COLO829 (cell line): ENCODE measurements around the gene NELFCD.
"Not testable (repeated sequence)": the region's sequence is repeated elsewhere in the genome, so short reads cannot be mapped to it uniquely, and the experiment has no call there.

Experiments
- DNase-seq: peaks from one replicate; pipeline ENCODE4 v3.0.0; 2012; ENCODE audit warnings: low spot score

NELFCD gene, protein sequence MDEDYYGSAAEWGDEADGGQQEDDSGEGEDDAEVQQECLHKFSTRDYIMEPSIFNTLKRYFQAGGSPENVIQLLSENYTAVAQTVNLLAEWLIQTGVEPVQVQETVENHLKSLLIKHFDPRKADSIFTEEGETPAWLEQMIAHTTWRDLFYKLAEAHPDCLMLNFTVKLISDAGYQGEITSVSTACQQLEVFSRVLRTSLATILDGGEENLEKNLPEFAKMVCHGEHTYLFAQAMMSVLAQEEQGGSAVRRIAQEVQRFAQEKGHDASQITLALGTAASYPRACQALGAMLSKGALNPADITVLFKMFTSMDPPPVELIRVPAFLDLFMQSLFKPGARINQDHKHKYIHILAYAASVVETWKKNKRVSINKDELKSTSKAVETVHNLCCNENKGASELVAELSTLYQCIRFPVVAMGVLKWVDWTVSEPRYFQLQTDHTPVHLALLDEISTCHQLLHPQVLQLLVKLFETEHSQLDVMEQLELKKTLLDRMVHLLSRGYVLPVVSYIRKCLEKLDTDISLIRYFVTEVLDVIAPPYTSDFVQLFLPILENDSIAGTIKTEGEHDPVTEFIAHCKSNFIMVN

GRCh38 chr20:58980711-58981627 lies at the start of gene NELFCD:
Gene NELFCD, plus strand, starts transcription at chr20:58981256. Its CDS starts 54 bp downstream, at chr20:58981310.
- DNase-seq = peak; percentile 98

GRCh38 chr20:58932170-58932569 lies 48.9 kb upstream of the NELFCD start:
- no peak for DNase-seq

GRCh38 chr20:58938078-58938477 lies 43.0 kb upstream of the NELFCD start:
- no peak for DNase-seq

DNA sequence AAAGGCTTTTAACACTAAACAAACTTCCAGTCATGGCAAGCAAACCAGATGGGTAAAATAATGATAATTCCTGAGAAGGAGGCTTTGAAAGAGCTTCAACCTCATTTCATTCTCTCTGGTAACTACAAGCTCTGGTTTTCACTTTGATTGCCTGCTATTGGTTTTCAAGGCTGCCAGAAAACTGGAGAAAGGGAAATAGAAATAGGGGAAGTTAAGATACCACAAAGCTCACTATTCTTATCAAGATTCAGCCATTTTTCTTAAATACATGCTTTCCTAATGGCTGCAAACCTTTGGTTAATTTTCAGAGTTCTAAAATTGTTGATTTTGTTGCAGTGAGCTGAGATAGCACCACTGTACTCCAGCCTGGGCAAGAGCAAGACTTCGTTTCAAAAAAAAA lies 42.5 kb upstream of the NELFCD start:
- DNase-seq = no peak

GRCh38 chr20:58941471-58941870 lies 39.6 kb upstream of the NELFCD start:
- no peak for DNase-seq

DNA sequence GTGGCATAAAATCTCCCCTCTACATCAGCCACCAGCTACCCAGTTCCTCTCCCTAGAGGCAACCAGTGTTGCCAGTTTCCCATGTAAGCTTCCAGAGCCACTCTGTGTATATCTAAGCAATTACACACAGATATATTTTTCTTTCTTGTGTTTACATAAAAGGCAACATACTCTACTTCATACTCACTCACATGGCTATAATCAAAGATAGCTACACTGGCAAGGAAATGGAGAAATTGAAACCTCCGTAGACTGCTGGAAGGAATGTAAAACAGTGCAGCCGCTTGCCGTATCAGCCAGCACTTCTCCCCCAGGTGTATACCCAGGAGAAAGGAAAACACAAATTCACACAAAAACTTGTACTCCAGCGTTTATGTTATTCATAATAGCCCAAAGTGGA lies 38.5 kb upstream of the NELFCD start:
- DNase-seq = no peak

GRCh38 chr20:58944610-58945009 lies 36.4 kb upstream of the NELFCD start:
- no peak for DNase-seq

- no peak for DNase-seq
Measured at GRCh38 chr20:58945965-58946631, 35.0 kb upstream of the NELFCD start.

DNA sequence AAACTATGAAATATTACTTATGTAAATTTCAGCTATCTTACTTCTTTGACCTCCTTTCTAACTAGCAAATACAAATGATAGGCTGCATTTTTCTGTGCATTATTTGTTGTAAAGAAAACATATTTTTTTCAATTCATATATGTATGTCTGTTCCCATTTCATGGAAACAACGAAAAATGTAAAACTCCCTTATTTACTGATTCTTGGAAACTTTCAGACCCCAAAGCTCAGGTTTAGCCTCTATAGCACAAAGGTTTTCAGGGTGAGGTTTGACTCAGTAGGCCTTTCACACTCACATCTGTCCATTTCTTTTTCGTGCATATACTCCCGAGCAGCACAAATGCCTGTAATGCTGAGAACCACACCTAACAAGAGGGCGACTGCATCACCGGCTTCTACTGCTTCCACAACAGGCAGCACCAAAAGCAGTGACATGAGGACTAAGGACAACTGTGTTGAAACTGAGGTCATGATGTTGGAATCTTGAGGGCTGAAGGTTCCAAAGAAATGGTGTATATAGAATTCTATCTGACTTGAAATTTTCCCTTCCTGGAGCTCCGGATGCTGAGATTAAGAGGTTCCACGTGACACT lies 33.2 kb upstream of the NELFCD start:
- DNase-seq = not testable (repeated sequence)

DNA sequence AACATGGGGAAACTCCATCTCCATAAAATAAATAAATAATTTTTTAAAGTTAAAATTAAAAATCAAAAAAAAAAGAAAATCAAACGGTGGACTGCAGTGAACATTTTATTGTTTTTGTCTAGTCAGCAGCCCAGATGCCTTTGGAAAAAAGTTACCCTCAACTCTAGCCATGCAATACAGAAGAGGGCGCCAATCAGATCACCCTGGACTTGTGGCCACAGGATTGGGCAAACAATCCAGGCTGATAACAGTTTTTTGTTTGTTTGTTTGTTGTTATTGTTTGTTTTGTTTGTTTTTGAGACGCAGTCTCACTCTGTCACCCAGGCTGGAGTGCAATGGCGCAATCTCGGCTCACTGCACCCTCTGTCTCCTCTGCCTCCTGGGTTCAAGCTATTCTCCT lies 30.5 kb upstream of the NELFCD start:
- no peak for DNase-seq

- DNase-seq = no peak
Measured at GRCh38 chr20:58953050-58953449, 28.0 kb upstream of the NELFCD start.

- no peak for DNase-seq
Measured at GRCh38 chr20:58956078-58956477, 25.0 kb upstream of the NELFCD start.

DNA sequence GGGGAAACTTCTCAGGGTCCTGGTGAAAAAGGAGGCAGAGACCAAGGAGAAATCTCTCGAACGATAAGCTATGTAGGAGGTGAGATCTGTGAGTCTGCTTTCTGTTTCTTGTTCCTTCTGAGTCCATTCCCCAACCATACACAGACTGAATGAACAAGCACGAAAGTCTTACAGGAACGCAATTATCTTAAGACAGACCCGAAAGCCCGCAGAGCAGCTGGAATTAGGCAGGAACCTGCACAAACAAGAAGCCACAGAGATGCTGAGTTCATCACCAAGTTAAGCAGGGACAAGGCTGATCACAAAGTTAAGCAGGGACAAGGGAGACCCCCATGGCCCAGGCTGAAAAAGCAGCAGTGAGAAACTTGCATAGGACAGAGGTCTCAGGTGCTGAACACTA lies 21.4 kb upstream of the NELFCD start:
- DNase-seq = no peak

GRCh38 chr20:58963060-58963584 lies 17.9 kb upstream of the NELFCD start:
- no peak for DNase-seq

DNA sequence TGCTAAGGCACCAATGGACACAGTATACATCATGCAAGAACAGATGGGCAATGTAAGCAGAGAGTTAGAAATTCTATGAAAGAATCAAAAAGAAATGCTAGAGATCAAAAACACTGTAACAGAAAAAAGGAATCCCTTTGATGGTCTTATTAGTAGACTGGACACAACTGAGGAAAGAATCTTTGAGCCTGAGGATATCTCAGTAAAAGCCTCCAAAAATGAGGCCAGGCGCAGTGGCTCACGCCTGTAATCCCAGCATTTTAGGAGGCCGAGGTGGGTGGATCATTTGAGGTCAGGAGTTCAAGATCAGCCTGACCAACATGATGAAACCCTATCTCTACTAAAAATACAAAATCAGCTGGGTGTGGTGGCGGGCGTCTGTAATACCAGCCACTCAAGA lies 17.1 kb upstream of the NELFCD start:
- not testable (repeated sequence) for DNase-seq

GRCh38 chr20:58965270-58966064 lies 15.6 kb upstream of the NELFCD start:
- DNase-seq = no peak

DNA sequence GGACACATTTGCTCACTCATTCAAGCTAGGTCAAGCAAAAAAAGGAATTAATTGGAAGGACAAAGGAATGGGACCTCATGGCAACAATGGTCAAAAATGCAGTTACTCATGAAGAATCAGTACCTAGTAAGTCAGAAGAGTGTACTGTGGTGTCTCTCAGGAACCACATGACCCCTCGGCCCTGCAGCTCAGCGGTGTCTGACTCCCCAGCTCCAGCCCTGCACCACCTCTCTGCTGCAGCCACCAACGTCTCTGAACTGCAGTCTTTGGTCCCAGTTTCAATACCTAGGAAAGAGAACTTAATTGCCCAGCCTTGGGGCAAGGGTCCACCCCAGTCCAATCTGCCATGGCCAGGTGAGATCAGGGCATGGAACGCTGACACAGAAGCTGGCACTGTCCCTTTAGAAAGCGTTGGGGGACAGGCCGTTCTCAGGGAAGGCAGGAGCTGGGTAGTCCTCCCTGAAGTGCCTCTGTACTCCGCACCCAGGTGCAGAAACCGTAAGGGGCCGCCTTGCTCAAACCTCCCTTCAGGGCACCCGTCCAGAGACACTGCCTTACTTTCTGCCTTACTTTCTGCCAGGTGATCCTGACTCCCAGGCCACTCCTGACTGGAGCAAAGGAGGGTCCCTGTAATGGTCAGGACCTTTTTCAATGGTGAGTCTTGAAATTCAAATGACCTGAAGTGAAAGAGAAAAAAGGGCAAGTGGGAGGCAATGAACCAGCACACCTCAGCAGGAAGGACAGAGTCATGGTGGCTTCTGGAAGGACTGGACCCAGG lies 13.2 kb upstream of the NELFCD start:
- no peak for DNase-seq

- DNase-seq = no peak
Measured at GRCh38 chr20:58969439-58969838, 11.6 kb upstream of the NELFCD start.

DNA sequence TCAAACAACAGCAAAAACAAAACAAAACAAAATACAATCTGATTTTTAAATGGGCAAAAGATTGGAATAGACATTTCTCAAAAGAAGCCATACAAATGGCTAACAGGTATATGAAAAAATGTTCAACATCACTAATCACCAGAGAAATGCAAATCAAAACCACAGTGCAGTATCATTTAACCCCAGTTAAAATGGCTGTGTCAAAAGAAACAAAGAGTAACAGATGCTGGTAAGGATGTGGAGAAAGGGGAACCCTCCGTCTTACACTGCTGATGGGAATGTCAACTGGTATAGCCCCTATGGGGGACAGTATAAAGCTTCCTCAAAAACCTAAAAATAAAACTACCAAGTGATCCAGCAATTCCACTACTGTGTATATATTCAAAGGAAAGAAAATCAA lies 10.9 kb upstream of the NELFCD start:
- no peak for DNase-seq

GRCh38 chr20:58971429-58971828 lies 9.6 kb upstream of the NELFCD start:
- no peak for DNase-seq
